Endodermal cell (in vitro differentiated cells): ENCODE results near the gene RUNX2. TPM values are rescaled to one million over a fixed set of nuclear protein-coding genes. Genes with fewer than 3 reads are reported as not detected.

Experiments
- DNase-seq: peaks from one replicate; pipeline ENCODE4 v3.0.0-alpha.2; 2017
- H3K27ac ChIP-seq: 2 replicates; pipeline ENCODE4 v1.5.1; 2013; ENCODE audit warnings: mild to moderate bottlenecking, low read depth, low read length, moderate library complexity
- H3K27me3 ChIP-seq: 2 replicates; pipeline ENCODE4 v1.6.1; 2013; ENCODE audit warnings: mild to moderate bottlenecking, low read length, moderate library complexity; ENCODE audit not compliant: insufficient read depth, control insufficient read depth, poor library complexity, severe bottlenecking
- H3K36me3 ChIP-seq: 2 replicates; pipeline ENCODE4 v1.7.0; 2013; ENCODE audit warnings: mild to moderate bottlenecking, low read length, moderate library complexity; ENCODE audit not compliant: control insufficient read depth, insufficient read depth
- H3K4me1 ChIP-seq: one replicate; pipeline ENCODE4 v1.7.0; 2013; ENCODE audit warnings: low read length; ENCODE audit not compliant: control insufficient read depth, insufficient read depth
- H3K4me3 ChIP-seq: 2 replicates; pipeline ENCODE4 v1.5.1; 2013; ENCODE audit warnings: mild to moderate bottlenecking, low read length, moderate library complexity
- H3K9ac ChIP-seq: 2 replicates; pipeline ENCODE4 v1.6.1; 2013; ENCODE audit warnings: mild to moderate bottlenecking, low read length, moderate library complexity; ENCODE audit not compliant: poor library complexity, severe bottlenecking; ENCODE audit errors: extremely low read depth
- H3K9me3 ChIP-seq: 2 replicates; pipeline ENCODE4 v1.6.1; 2013; ENCODE audit warnings: mild to moderate bottlenecking, low read length, moderate library complexity; ENCODE audit not compliant: control insufficient read depth
- H3K27ac Mint-ChIP-seq: 2 replicates; pipeline ENCODE4 v1.8.0; 2020; ENCODE audit warnings: mixed read lengths
- H3K27me3 Mint-ChIP-seq: 2 replicates; pipeline ENCODE4 v1.8.0; 2021; ENCODE audit warnings: mild to moderate bottlenecking, mixed read lengths; ENCODE audit not compliant: insufficient read depth
- H3K36me3 Mint-ChIP-seq: 2 replicates; pipeline ENCODE4 v1.8.0; 2020; ENCODE audit warnings: low read depth, mixed read lengths
- H3K4me1 Mint-ChIP-seq: 2 replicates; pipeline ENCODE4 v1.8.0; 2020; ENCODE audit warnings: mixed read lengths
- H3K4me3 Mint-ChIP-seq: 2 replicates; pipeline ENCODE4 v1.8.0; 2020; ENCODE audit warnings: mild to moderate bottlenecking, moderate library complexity, mixed read lengths
- H3K9me3 Mint-ChIP-seq: 2 replicates; pipeline ENCODE4 v1.8.0; 2020; ENCODE audit warnings: mild to moderate bottlenecking, mixed read lengths
- WGBS, 2 experiments: methylation state at CpG; one replicate each; pipeline versions ENCODE4 v1.1.5 to v1.1.7; 2013; ENCODE audit warnings: missing lambda C conversion rate in 2 of 2, mixed read lengths in 1 of 2; ENCODE audit not compliant: insufficient coverage in 1 of 2, insufficient read length in 1 of 2; 5-methylcytosine and 5-hydroxymethylcytosine counted together
- total RNA-seq, 2 donors: library from RNA; stranded (reverse); fragmentation: NEBNext Ultra II Directional in 1 of 2; extraction: Animal tissue kit (Norgen Biotek cat#: 25700) in 1 of 2; gene quantifications; 2 replicates in 1 of 2; 3 replicates in 1 of 2; pipeline ENCODE4 v1.2.1, GENCODE V29; 2021
- TF ChIP-seq, protein P1 (sequence below): fragments of 200-600 bp; sonication (generic); conservative IDR thresholded peaks from 2 replicates; pipeline ENCODE4 v1.5.0; 2021; ENCODE audit warnings: antibody characterized with exemption, mild to moderate bottlenecking

RUNX2 gene
- total RNA-seq, 2 donors from 2014 or later = 0.18 to 0.26 TPM

DNA sequence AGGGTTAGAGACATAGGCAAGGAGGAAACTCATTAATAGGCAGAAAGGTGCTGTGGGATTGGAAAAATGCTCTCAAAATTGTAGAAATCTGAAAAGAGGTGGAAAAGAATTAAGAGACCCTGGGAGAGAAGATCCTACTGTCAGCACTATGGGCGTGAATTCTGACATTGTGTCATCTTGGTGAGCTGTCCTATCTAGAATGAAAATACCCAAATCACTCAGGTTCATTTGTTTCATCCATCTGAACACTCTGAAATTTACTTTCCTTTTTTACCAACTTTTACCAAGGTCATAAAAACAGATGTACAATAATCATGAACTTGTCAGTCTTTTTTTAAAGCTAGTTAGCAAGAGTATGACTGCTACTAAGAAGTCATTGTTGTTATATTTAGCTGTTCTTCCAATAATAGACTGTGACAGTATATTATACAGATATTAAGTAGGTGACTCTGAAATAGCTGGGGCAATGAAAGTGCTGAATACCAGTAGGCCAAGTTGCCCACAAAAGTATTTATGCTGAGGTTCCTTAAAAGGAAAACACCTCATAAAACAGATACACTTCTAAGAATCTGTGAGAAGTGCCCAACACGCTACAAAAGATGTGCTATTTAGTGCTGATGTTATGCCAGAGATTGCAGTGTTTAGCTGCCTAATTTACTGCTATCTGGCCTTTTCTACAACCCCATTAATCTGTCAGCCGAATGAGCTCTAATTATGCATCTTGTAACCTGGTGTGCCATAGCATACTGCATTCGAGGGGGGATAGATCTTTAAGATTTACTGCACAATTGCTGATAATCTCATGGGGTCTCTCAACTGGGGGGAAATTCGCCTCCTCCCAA lies 267.1 kb downstream of the RUNX2 start:
- Histone ChIP-seq H3K9me3 (no peaks in the 10 kb centered on the region), H3K4me1 (no peaks in the 10 kb centered on the region), H3K27me3 (no peaks in the 10 kb centered on the region), H3K4me3 (no peak overlapping the region), H3K9ac (no peak overlapping the region), H3K36me3 (no peaks in the 10 kb centered on the region), H3K27ac (no peak overlapping the region)
- H3K27me3 Mint-ChIP-seq = no peaks in the 10 kb centered on the region
- H3K9me3 Mint-ChIP-seq = no peaks in the 10 kb centered on the region
- no peaks in the 10 kb centered on the region for H3K36me3 Mint-ChIP-seq
- TF ChIP-seq, protein P1, sequence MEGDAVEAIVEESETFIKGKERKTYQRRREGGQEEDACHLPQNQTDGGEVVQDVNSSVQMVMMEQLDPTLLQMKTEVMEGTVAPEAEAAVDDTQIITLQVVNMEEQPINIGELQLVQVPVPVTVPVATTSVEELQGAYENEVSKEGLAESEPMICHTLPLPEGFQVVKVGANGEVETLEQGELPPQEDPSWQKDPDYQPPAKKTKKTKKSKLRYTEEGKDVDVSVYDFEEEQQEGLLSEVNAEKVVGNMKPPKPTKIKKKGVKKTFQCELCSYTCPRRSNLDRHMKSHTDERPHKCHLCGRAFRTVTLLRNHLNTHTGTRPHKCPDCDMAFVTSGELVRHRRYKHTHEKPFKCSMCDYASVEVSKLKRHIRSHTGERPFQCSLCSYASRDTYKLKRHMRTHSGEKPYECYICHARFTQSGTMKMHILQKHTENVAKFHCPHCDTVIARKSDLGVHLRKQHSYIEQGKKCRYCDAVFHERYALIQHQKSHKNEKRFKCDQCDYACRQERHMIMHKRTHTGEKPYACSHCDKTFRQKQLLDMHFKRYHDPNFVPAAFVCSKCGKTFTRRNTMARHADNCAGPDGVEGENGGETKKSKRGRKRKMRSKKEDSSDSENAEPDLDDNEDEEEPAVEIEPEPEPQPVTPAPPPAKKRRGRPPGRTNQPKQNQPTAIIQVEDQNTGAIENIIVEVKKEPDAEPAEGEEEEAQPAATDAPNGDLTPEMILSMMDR = no peak
- H3K4me3 Mint-ChIP-seq = no peak overlapping the region
- WGBS, 2 experiments = 89 to 95% methylated on average over 5 of the region's 5 CpGs
- DNase-seq = no peak
- no peak overlapping the region for H3K27ac Mint-ChIP-seq
- peaks cover 13% of the 10 kb centered on the region for H3K4me1 Mint-ChIP-seq

DNA sequence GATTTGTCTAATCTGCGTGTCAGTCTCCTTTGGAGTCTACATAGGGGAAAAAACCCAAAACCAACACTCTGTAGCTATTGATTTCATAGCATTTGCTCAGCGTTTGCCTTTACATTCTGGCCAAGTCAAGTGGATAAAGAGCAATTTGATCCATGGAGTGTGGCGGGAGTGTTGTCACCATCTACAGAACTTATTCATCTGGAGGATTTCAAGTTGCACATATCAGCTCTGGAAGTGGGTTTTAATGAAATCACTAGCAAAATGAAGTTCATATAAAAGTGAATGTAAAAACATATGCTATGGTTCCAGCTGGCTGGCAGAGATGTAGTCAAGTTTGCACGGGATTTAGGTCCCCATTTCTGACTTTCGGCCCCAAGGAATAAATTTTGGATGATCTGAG lies 269.3 kb downstream of the RUNX2 start:
- no peaks in the 10 kb centered on the region for H3K27me3 Mint-ChIP-seq
- no peaks in the 10 kb centered on the region for H3K4me1 ChIP-seq
- DNase-seq = no peak
- no peak overlapping the region for H3K27ac ChIP-seq
- TF ChIP-seq, protein P1 = no peak
- no peaks in the 10 kb centered on the region for H3K36me3 Mint-ChIP-seq
- H3K27ac Mint-ChIP-seq = no peak overlapping the region
- H3K9me3 ChIP-seq = no peaks in the 10 kb centered on the region
- no peaks in the 10 kb centered on the region for H3K9me3 Mint-ChIP-seq
- 92 to 96% methylated on average over 5 of the region's 5 CpGs for WGBS, 2 experiments
- H3K4me3 ChIP-seq = no peak overlapping the region
- no peak overlapping the region for H3K9ac ChIP-seq
- H3K36me3 ChIP-seq = no peaks in the 10 kb centered on the region
- no peak overlapping the region for H3K4me3 Mint-ChIP-seq
- peaks cover under 1% of the 10 kb centered on the region for H3K4me1 Mint-ChIP-seq
- H3K27me3 ChIP-seq = no peaks in the 10 kb centered on the region

DNA sequence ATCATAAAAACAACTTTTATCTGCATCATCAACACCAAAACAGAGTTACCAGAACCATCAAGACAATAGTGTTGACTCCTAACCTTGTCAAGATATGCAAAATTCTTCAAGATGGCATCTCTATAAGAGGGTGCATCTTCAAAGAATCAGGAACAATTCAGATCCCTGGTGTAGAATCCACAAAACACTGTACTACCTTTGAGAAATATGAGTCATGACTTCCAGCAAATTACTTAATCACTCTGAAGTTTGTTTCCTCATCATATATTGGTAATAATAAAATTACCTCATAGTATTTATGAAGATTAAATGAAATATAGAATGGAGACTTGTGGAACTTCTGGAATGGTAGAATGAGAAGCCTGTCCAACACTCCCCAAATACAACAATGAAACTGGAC lies 270.9 kb downstream of the RUNX2 start:
- Histone ChIP-seq H3K9ac (no peak overlapping the region), H3K4me3 (no peak overlapping the region), H3K27ac (no peak overlapping the region), H3K27me3 (no peaks in the 10 kb centered on the region), H3K36me3 (no peaks in the 10 kb centered on the region), H3K4me1 (no peaks in the 10 kb centered on the region), H3K9me3 (no peaks in the 10 kb centered on the region)
- no peak overlapping the region for H3K4me3 Mint-ChIP-seq
- H3K4me1 Mint-ChIP-seq = no peaks in the 10 kb centered on the region
- no peaks in the 10 kb centered on the region for H3K27me3 Mint-ChIP-seq
- no peak for DNase-seq
- no peaks in the 10 kb centered on the region for H3K9me3 Mint-ChIP-seq
- H3K36me3 Mint-ChIP-seq = no peaks in the 10 kb centered on the region
- TF ChIP-seq, protein P1 = no peak
- no peak overlapping the region for H3K27ac Mint-ChIP-seq
